ENCODE results near the gene DOK6.
"Not testable (repeated sequence)": the region's sequence is repeated elsewhere in the genome, so short reads cannot be mapped to it uniquely, and the experiment has no call there.

DOK6 gene

DNA sequence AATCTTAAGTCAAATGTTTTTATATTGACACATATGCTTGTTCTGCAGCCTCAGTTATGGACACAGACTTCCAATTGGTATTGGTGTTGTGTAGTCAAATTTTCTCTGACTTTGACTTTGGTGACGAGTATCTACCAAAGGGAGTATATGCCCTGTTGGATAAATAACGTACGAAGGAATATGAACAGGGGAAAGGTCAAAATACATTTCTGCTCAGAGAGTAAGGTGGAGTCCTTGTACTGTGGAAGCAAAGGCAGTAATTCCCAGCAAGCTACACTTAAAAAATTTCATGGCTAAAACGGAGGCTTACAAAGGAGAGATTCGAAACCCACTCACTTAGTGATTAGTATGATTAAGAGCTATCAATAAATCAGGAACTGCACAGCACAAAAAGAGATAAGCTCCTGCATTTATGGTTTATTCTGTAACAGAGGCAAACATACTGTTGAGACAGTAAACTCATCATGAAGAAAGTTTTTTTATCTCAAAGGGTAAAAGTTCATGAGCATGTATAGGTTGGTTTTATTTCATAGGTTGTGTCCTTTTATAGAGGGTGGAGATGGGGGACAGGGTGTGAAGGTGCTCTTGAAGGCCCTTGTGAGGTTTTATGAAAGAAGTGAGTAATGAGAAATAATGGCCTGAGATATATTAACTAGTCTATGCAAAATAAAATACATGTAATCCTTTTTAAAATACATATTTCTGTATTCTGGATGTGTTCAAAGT lies 404.3 kb downstream of the DOK6 start:
- no peak for DNase-seq (ENCODE audit: low read depth, low spot score)

GRCh38 chr18:69808399-69808798 lies 407.7 kb downstream of the DOK6 start:
- no peak for DNase-seq (ENCODE audit: low read depth, low spot score)

DNA sequence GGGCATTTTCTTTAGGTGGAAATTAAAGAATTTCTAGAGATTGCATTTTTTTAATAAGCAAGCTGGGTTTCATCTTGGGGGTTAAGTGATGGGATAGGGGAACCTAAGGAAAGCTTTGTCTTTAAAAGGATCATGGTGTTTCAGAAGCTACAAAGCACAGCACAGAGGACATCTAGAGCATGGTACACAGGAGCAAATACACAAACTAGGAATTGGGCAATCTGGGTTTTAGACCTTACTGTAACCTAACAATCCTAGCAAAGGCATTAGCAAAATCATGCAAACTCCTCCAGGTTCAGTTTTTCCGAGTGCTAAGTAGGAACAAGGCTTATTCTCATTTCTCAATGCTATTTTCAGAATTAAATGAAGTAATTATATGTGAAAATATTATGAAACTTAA lies 412.9 kb downstream of the DOK6 start:
- no peak for DNase-seq (ENCODE audit: low read depth, low spot score)

DNA sequence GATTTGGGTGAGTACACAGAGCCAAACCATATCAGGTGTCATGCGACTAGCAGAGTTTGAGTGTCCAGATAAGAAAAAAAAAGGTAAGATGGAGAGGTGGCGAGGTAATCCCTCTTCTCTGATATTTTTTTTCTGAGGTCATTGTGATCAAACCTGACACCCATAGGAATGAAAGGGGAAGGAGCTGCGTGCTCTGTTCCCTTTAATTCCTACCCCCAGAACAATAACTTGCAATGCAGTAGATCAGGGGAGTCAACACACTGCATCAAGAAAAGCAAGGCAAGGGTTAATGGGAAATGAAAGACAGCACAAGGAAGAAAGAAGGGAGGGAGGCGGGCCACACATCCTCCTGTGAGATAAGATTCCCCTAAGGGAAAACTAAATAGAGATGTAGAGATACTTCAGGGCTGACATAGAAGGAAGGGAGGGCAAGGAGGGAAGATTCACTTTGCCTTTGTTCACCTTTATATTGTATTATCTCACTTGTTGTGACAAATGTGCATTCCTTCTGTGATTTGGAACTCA lies 414.2 kb downstream of the DOK6 start:
- no peak for DNase-seq (ENCODE audit: low read depth, low spot score)

DNA sequence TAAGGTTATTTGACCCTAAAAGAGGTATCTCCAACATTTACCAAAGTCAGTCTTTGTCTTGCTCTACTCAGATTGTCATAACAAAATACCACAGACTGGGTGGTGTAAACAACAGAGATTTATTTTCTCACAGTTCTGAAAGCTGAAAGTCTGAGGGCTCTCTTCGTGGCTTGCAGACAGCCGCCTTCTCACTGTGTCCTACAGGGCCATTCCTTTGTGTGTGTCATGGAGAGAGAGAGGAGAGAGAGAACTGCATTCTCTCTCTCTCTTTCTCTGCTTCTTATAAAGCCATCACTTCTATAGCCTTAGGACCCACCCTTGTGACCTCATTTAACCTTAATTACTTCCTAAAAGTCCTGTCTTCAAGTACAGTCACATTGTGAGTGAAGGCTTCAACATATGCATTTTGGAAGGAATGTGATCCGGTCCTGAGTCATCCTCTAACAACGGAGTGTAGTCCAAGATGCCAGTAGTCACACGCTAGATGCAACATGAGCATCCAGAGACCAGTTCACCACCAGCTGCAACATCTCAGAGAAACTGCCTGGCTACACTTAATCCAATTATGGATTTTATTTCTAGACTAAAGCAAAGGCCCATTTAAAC lies 416.8 kb downstream of the DOK6 start:
- DNase-seq (ENCODE audit: low read depth, low spot score), result no peak

DNA sequence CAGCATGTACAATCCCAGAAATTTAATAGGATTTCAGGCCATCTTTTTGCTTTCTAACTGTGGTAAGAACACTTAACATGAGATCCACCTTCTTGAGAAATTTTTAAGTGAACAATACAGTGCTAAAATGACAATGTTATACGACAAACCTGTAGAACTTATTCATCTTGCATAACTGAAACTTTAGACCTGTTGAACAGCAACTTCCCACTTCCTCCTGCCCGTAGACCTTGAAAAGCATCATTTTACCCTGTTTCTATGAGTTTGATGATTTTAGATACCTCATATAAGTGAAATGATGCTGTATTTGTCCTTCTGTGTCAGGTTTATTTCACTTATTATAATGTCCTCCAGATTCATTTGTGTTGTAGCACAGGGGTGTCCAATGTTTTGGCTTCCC lies 418.8 kb downstream of the DOK6 start:
- DNase-seq (ENCODE audit: low read depth, low spot score), result no peak

DNA sequence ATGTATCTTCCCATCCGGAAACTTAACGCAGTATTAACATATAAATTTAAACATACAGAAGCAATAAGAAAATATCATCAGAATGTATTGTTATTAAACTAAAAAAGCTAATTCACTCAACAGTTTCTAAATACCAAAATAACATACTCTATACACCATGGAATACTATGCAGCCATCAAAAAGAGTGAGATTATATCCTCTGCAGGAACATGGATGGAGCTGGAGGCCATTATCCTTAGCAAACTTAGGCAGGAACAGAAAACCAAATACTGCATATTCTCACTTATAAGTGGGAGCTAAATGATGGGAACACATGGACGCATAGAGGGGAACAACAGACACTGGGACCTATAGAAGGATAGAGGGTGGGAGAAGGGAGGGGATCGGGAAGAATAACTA lies 419.9 kb downstream of the DOK6 start:
- DNase-seq (ENCODE audit: low read depth, low spot score), result no peak

DNA sequence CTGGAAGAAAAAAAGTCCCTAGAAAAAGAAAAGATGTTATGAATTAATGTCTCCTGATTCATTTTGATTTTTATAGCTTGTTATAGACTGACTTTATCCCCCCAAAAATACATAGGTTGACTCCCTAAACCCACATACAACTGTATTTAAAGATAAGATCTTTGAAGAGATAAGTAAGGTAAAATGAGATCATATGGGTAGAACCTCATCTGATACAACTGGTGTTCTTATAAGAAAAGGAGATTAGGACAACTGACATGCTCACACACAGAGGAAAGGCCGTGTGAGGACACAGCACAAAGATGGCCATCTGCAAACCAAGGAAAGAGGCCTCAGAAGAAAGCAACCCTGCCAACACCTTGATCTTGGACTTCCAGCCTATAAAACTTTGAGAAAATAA lies 429.5 kb downstream of the DOK6 start:
- DNase-seq (ENCODE audit: low read depth, low spot score), result no peak

DNA sequence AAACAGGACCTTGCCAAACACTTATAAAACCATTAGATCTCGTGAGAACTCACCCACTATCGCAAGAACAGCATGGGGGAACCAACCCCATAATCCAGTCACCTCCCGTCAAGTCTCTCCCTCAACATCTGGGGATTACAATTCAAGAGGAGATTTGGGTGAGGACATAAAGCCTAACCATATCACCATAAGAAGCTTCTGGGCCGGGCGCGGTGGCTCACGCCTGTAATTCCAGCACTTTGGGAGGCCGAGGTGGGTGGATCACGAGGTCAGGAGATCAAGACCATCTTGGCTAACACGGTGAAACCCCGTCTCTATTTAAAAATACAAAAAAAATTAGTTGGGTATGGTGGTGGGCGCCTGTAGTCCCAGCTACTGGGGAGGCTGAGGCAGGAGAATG lies 434.3 kb downstream of the DOK6 start:
- not testable (repeated sequence) for DNase-seq (ENCODE audit: low read depth, low spot score)

DNA sequence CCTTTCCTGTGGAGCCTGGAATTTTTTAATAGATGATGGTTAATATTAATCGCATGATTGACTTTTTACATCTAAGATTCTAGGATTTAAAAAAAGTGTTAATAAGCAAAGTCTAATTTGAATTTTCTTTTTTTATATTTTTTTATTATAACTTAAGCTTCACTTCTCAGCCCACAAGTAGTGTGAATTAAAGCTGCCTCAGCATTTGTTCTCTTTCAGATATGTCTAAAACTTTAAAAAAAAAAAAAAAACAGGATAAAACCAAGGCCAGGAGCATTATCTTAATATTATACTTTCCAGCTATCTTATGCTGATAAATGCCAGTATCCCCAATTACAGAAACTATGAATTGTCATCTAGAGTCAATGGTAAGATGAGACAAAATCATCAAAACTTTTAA lies 437.3 kb downstream of the DOK6 start:
- DNase-seq (ENCODE audit: low read depth, low spot score), result no peak

- DNase-seq (ENCODE audit: low read depth, low spot score), result peak; percentile 74
Observed at GRCh38 chr18:69838620-69839411, 438.1 kb downstream of the DOK6 start.

- DNase-seq (ENCODE audit: low read depth, low spot score), result no peak
Observed at GRCh38 chr18:69839497-69839896, 438.8 kb downstream of the DOK6 start.

DNA sequence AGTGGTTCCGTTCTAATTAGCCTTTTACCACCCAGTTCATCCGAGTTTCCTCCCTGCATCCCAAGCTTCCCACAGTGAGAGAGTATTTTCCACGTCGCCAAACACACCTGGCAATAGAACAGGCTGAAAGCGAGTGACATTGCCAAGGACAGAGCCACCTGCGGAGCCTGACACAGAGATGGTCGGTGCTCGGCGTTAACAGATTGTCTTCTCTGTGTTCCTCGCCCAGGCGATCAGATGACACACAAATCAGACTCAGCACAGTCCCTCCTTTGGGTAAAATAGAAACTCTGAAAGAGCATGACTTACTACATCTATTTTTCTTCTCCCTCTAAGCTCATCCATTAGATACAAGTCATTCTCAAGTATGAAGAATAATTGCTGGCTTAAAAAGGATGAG lies 439.3 kb downstream of the DOK6 start:
- DNase-seq (ENCODE audit: low read depth, low spot score), result no peak

DNA sequence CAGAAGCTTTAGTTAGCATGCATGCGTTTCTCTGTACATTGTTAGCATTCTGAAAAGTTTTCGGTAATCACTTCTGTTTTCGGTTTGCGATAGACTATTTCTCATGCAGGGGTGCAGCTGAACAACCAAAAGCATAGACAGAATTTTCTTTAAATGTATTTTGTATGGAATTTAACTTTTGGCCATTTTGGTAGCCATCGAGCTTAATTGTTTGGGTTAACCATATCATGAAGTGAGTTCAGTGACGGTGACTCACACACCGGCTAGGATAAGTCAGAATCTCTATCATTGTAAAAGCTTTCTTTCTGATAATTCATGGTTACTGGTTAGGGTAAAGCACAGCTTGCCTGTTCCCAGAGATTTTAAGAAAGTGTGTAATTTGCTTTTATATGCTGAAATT lies 439.8 kb downstream of the DOK6 start:
- no peak for DNase-seq (ENCODE audit: low read depth, low spot score)

- no peak for DNase-seq (ENCODE audit: low read depth, low spot score)
Observed at GRCh38 chr18:69841117-69841516, 440.4 kb downstream of the DOK6 start.

GRCh38 chr18:69843015-69843414 lies 442.3 kb downstream of the DOK6 start:
- no peak for DNase-seq (ENCODE audit: low read depth, low spot score)

DNA sequence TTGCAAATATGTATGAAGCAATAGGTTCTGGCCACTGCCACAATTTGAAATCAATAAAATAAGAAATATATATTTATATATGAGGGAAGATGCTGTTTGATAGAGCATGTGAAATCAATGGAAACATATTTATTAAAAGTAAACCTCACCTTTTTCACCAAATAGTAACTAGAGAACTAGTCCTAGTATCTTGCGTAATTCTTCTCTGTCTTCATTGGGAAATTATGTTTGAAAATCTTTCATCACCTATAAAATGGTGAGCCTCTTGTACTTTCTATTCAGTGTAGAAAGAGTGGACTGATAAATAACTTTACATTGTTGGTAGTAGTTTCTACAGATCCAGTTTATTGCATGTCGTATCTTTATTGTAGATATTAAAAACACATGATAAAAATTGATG lies 444.0 kb downstream of the DOK6 start:
- no peak for DNase-seq (ENCODE audit: low read depth, low spot score)

DNA sequence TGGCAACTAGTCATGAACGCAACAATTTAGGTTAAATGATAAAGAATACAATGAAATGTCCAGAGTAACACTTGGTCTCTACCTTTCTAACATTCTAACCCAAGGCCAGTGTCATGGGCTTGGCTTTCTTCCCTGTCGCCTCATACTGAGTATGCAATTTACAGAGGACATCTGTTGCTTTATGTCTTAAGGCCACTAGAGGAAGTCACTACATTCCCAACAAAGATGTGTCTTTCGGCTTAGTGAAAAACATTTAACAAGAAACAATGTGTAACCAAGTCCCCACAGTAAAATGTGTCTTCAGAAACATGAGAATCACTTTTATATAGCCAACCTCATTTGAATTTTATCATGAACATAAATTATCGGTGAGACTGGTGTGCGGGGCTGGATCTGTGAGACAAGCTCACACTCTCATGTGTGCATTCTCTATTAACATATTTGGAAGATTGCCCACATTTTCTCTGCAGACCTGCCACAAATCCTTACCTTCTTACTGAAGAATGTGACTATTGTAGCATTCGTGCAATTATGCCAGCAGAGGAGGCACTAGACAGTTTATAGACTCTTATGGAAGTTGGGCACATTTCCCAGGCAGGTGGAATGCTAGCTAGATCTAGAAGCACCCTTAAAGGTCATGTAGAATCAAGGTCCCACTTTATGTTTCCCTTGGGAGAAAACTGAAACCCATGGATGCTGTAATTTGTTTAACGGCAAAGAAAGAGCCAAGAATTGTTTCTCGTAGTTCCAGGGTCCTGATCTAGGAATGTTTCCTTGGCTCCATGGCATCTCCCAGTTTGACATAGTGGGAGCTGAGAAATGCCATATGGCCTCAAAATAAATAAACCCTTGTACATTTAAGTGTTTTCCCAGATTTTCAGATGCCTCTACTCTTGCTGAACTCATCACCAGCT lies 445.2 kb downstream of the DOK6 start:
- no peak for DNase-seq (ENCODE audit: low read depth, low spot score)

GRCh38 chr18:69853051-69853450 lies 452.4 kb downstream of the DOK6 start:
- no peak for DNase-seq (ENCODE audit: low read depth, low spot score)

GRCh38 chr18:69854455-69854854 lies 453.8 kb downstream of the DOK6 start:
- no peak for DNase-seq (ENCODE audit: low read depth, low spot score)

DNA sequence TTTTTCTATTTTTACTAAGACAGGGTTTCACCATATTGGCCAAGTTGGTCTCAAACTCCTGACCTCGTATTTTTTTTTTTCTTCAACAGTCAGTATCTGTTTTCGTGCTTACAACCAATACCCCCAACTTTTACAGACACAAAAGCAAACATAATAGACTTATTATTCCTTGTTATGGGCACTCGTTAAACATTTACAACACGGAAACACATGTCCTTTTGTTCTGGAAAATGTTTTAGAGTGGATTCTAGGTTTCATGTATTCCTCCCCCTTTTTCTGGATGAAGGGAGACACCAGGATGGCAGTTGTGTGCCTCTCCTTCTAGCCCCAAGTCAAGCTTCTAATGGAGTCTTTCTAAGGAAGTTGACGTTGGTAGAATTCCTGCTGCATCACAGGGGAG lies 458.2 kb downstream of the DOK6 start:
- DNase-seq (ENCODE audit: low read depth, low spot score), result no peak

- DNase-seq (ENCODE audit: low read depth, low spot score), result not testable (repeated sequence)
Observed at GRCh38 chr18:69864802-69865201, 464.1 kb downstream of the DOK6 start.

All from iPS DF 19.7 (cell line).